Measurements from ENCODE around the gene UCKL1.

The UCKL1 gene

GRCh38 chr20:63979229-63979556 lies 23.0 kb upstream of the UCKL1 start:
- Histone ChIP-seq H3F3A (ENCODE audit: insufficient read depth, low read length) (peaks cover 17% of the 10 kb centered on the region), H2AFZ (ENCODE audit: low read length) (peak overlapping the region; percentile 86), H3K4me1 (ENCODE audit: low read length) (peaks cover 10% of the 10 kb centered on the region), H3K9ac (ENCODE audit: low read length) (peak overlapping the region; percentile 48; the same call in 1 of the 2 replicates), H3K36me3 (replicated peaks; ENCODE audit: insufficient read depth, low read length) (no peaks in the 10 kb centered on the region), H4K20me1 (ENCODE audit: insufficient read depth, low read length) (no peaks in the 10 kb centered on the region), H3K4me2 (ENCODE audit: low read depth, low read length) (peak overlapping the region; percentile 83), H3K9me2 (replicated peaks; ENCODE audit: insufficient read depth, low read length) (no peaks in the 10 kb centered on the region), H3K4me3 (ENCODE audit: low read length) (peak overlapping the region; percentile 72), H3K27ac (ENCODE audit: low read length) (no peak overlapping the region; the same call in 1 of the 2 replicates), H3K27me3 (replicated peaks; ENCODE audit: insufficient read depth, low read length) (no peaks in the 10 kb centered on the region), H3K9me3 (replicated peaks; ENCODE audit: insufficient read depth, low read length) (no peaks in the 10 kb centered on the region), H3K79me2 (ENCODE audit: low read length) (peaks cover 28% of the 10 kb centered on the region)
- TF ChIP-seq CTCF (IDR thresholded peaks at IDR 0.05; ENCODE audit: low read length) (no peak), EZH2 (optimal IDR thresholded peaks at IDR 0.05; ENCODE audit: low read depth, low read length) (no peak), EZH2phosphoT487 (IDR thresholded peaks at IDR 0.05; ENCODE audit: low read length) (no peak)
- no peak for DNase-seq

- peak; percentile 83 for DNase-seq
- H3K4me1 ChIP-seq (ENCODE audit: low read length) = peaks cover 12% of the 10 kb centered on the region
- H3K27me3 ChIP-seq (replicated peaks; ENCODE audit: insufficient read depth, low read length) = no peaks in the 10 kb centered on the region
- peak overlapping the region; percentile 72 for H3K4me3 ChIP-seq (ENCODE audit: low read length)
- no peaks in the 10 kb centered on the region for H3K9me2 ChIP-seq (replicated peaks; ENCODE audit: insufficient read depth, low read length)
- H3K4me2 ChIP-seq (ENCODE audit: low read depth, low read length) = peak overlapping the region; percentile 83
- H3K79me2 ChIP-seq (ENCODE audit: low read length) = peaks cover 28% of the 10 kb centered on the region
- H4K20me1 ChIP-seq (ENCODE audit: insufficient read depth, low read length) = no peaks in the 10 kb centered on the region
- no peak overlapping the region; the same call in 1 of the 2 replicates for H3K27ac ChIP-seq (ENCODE audit: low read length)
- no peaks in the 10 kb centered on the region for H3K9me3 ChIP-seq (replicated peaks; ENCODE audit: insufficient read depth, low read length)
- peak overlapping the region; percentile 86 for H2AFZ ChIP-seq (ENCODE audit: low read length)
- no peaks in the 10 kb centered on the region for H3K36me3 ChIP-seq (replicated peaks; ENCODE audit: insufficient read depth, low read length)
- H3F3A ChIP-seq (ENCODE audit: insufficient read depth, low read length) = peaks cover 17% of the 10 kb centered on the region
- peak overlapping the region; percentile 48; the same call in 1 of the 2 replicates for H3K9ac ChIP-seq (ENCODE audit: low read length)
- TF ChIP-seq EZH2phosphoT487 (IDR thresholded peaks at IDR 0.05; ENCODE audit: low read length) = no peak
- no peak for TF ChIP-seq EZH2 (optimal IDR thresholded peaks at IDR 0.05; ENCODE audit: low read depth, low read length)
- TF ChIP-seq CTCF (IDR thresholded peaks at IDR 0.05; ENCODE audit: low read length) = no peak
Measured at GRCh38 chr20:63978319-63979228, 22.4 kb upstream of the UCKL1 start.

- peak overlapping the region; percentile 83; the same call in 1 of the 2 replicates for H3K4me2 ChIP-seq (ENCODE audit: low read depth, low read length)
- no peaks in the 10 kb centered on the region for H3K27me3 ChIP-seq (replicated peaks; ENCODE audit: insufficient read depth, low read length)
- H3K36me3 ChIP-seq (replicated peaks; ENCODE audit: insufficient read depth, low read length) = no peaks in the 10 kb centered on the region
- H3K4me3 ChIP-seq (ENCODE audit: low read length) = peak overlapping the region; percentile 72; the same call in 1 of the 2 replicates
- TF ChIP-seq CTCF (IDR thresholded peaks at IDR 0.05; ENCODE audit: low read length) (no peak), EZH2phosphoT487 (IDR thresholded peaks at IDR 0.05; ENCODE audit: low read length) (no peak), EZH2 (optimal IDR thresholded peaks at IDR 0.05; ENCODE audit: low read depth, low read length) (no peak)
- H4K20me1 ChIP-seq (ENCODE audit: insufficient read depth, low read length) = no peaks in the 10 kb centered on the region
- H3K9me3 ChIP-seq (replicated peaks; ENCODE audit: insufficient read depth, low read length) = no peaks in the 10 kb centered on the region
- H3K4me1 ChIP-seq (ENCODE audit: low read length) = peaks cover 13% of the 10 kb centered on the region
- H3K27ac ChIP-seq (ENCODE audit: low read length) = no peak overlapping the region
- H3F3A ChIP-seq (ENCODE audit: insufficient read depth, low read length) = peaks cover 17% of the 10 kb centered on the region
- H3K9me2 ChIP-seq (replicated peaks; ENCODE audit: insufficient read depth, low read length) = no peaks in the 10 kb centered on the region
- H2AFZ ChIP-seq (ENCODE audit: low read length) = no peak overlapping the region
- H3K9ac ChIP-seq (ENCODE audit: low read length) = no peak overlapping the region
- no peak for DNase-seq
- H3K79me2 ChIP-seq (ENCODE audit: low read length) = peaks cover 22% of the 10 kb centered on the region
Measured at GRCh38 chr20:63977739-63978276, 21.6 kb upstream of the UCKL1 start.
